Gastroesophageal sphincter (tissue), 4 donors: ENCODE results near the gene CCDC59. TPM values are rescaled to one million over a fixed set of nuclear protein-coding genes. Genes with fewer than 3 reads are reported as not detected.

Experiments
- ATAC-seq: fragments of 150-250 bp; one replicate; pipeline ENCODE4 v1.9.1; 2016; ENCODE audit warnings: mild to moderate bottlenecking, moderate library complexity
- H3K27ac ChIP-seq, 4 donors: fragments of 200-600 bp; sonication (generic) in 3 of 4; 1 replicate in 3 of 4; 2 replicates in 1 of 4; pipeline ENCODE4 v1.5.1; 2016 to 2019
- H3K27me3 ChIP-seq: fragments of 200-600 bp; sonication (generic); one replicate; pipeline ENCODE4 v1.5.1; 2019
- H3K36me3 ChIP-seq, 2 donors: fragments of 200-600 bp; sonication (generic); one replicate each; pipeline ENCODE4 v1.5.1; 2019; ENCODE audit warnings: control low read depth in 1 of 2
- H3K4me1 ChIP-seq, 3 donors: fragments of 200-600 bp; sonication (generic); 1 replicate in 2 of 3; 2 replicates in 1 of 3; pipeline ENCODE4 v1.5.1; 2016 to 2019; ENCODE audit warnings: control low read depth in 2 of 3
- H3K4me3 ChIP-seq, 2 donors: fragments of 200-600 bp; sonication (generic); one replicate each; pipeline ENCODE4 v1.5.1; 2019; ENCODE audit warnings: mild to moderate bottlenecking in 1 of 2, moderate library complexity in 1 of 2
- H3K9me3 ChIP-seq, 3 donors: fragments of 200-600 bp; sonication (generic); one replicate each; pipeline ENCODE4 v1.5.1; 2017 to 2019; ENCODE audit warnings: control low read depth in 2 of 3
- CTCF ChIP-seq, 4 experiments: fragments of 200-600 bp in 2 of 4; fragments of 450-650 bp in 2 of 4; sonication (generic) in 1 of 4; IDR thresholded peaks; one replicate each; pipeline ENCODE4 v1.5.1; 2017 to 2019; ENCODE audit warnings: antibody characterized with exemption in 4 of 4, mild to moderate bottlenecking in 2 of 4, moderate library complexity in 2 of 4
- EP300 ChIP-seq: sonication (generic); formaldehyde crosslinking; IDR thresholded peaks from one replicate; pipeline ENCODE4 v1.6.1; 2017; ENCODE audit warnings: antibody characterized with exemption, mild to moderate bottlenecking
- POLR2A ChIP-seq, 2 donors: fragments of 450-650 bp; IDR thresholded peaks; one replicate each; pipeline ENCODE4 v1.6.1; 2017; ENCODE audit warnings: antibody characterized with exemption in 2 of 2, mild to moderate bottlenecking in 2 of 2, moderate library complexity in 1 of 2
- POLR2AphosphoS5 ChIP-seq: sonication (generic); formaldehyde crosslinking; IDR thresholded peaks from one replicate; pipeline ENCODE4 v1.6.1; 2017; ENCODE audit warnings: antibody characterized with exemption
- WGBS, 2 donors: methylation state at CpG; one replicate each; pipeline ENCODE4 v1.1.5; 2018; ENCODE audit warnings: low coverage in 1 of 2; 5-methylcytosine and 5-hydroxymethylcytosine counted together
- total RNA-seq, 4 donors: library from RNA; depleted of rRNA; stranded (reverse); fragments of >200 nt; gene quantifications; one replicate each; pipeline ENCODE4 v1.1.0, GENCODE V29; 2016

CCDC59 gene
- total RNA-seq, 4 donors from 2014 or later: 51.2 to 66.6 (median 56.1) TPM

- Histone ChIP-seq H3K27ac (peak overlapping the region; percentile 87 to 97 (median 92)), H3K4me1 (peaks cover 8 to 65% (median 20%) of the 10 kb centered on the region in 3 donors), H3K27me3 (no peaks in the 10 kb centered on the region), H3K9me3 (no peaks in the 10 kb centered on the region), H3K4me3 (peak overlapping the region; percentile 72 to 96), H3K36me3 (peaks cover 4 to 43% of the 10 kb centered on the region in 2 donors)
- no peak for ATAC-seq
- 42 to 45% methylated on average over 4 of the region's 4 CpGs for WGBS, 2 donors
- TF ChIP-seq CTCF (IDR thresholded peaks at IDR 0.05) (no peak), POLR2AphosphoS5 (no peak), POLR2A (IDR thresholded peaks at IDR 0.05) (no peak), EP300 (no peak)
These were observed 847 bp downstream of the CCDC59 start for GRCh38 chr12:82357340-82357739.

GRCh38 chr12:82351390-82351789 lies 6.8 kb downstream of the CCDC59 start:
- Histone ChIP-seq H3K4me1 (peaks cover 2 to 25% (median 4%) of the 10 kb centered on the region in 3 donors), H3K4me3 (no peak overlapping the region), H3K27ac (no peak overlapping the region), H3K27me3 (no peaks in the 10 kb centered on the region), H3K36me3 (peaks cover 4 to 79% of the 10 kb centered on the region in 2 donors), H3K9me3 (no peaks in the 10 kb centered on the region)
- 81 to 87% methylated on average over 5 to 6 of the region's 6 CpGs for WGBS, 2 donors
- no peak for ATAC-seq
- TF ChIP-seq POLR2A (IDR thresholded peaks at IDR 0.05) (no peak), EP300 (no peak)

GRCh38 chr12:82350161-82350560 lies 8.0 kb downstream of the CCDC59 start:
- ATAC-seq: no peak
- H3K4me1 ChIP-seq: peaks cover 0 to 13% (median 0%) of the 10 kb centered on the region in 3 donors
- TF ChIP-seq POLR2AphosphoS5: no peak
- TF ChIP-seq POLR2A (IDR thresholded peaks at IDR 0.05): no peak
- TF ChIP-seq EP300: no peak
- no peak for TF ChIP-seq CTCF (IDR thresholded peaks at IDR 0.05)
- 82 to 92% methylated on average over 2 to 3 of the region's 3 CpGs for WGBS, 2 donors
- H3K4me3 ChIP-seq: no peak overlapping the region
- H3K27ac ChIP-seq: no peak overlapping the region
- no peaks in the 10 kb centered on the region for H3K27me3 ChIP-seq
- peaks cover 4 to 66% of the 10 kb centered on the region in 2 donors for H3K36me3 ChIP-seq
- no peaks in the 10 kb centered on the region for H3K9me3 ChIP-seq

- Histone ChIP-seq H3K4me1 (no peaks in the 10 kb centered on the region), H3K4me3 (no peak overlapping the region), H3K27ac (no peak overlapping the region), H3K36me3 (no peaks in the 10 kb centered on the region), H3K27me3 (no peaks in the 10 kb centered on the region), H3K9me3 (no peaks in the 10 kb centered on the region)
- 20 to 43% methylated on average over 1 of the region's 1 CpG for WGBS, 2 donors
- TF ChIP-seq EP300: no peak
- no peak for TF ChIP-seq POLR2AphosphoS5
- TF ChIP-seq CTCF (IDR thresholded peaks at IDR 0.05): no peak
- no peak for TF ChIP-seq POLR2A (IDR thresholded peaks at IDR 0.05)
- ATAC-seq: no peak
These were observed 28.7 kb downstream of the CCDC59 start for GRCh38 chr12:82329508-82329907.

- no peaks in the 10 kb centered on the region for H3K27me3 ChIP-seq
- no peak for TF ChIP-seq CTCF (IDR thresholded peaks at IDR 0.05)
- no peak for TF ChIP-seq EP300
- no peak for TF ChIP-seq POLR2AphosphoS5
- no peak for TF ChIP-seq POLR2A (IDR thresholded peaks at IDR 0.05)
- no peaks in the 10 kb centered on the region for H3K9me3 ChIP-seq
- H3K4me1 ChIP-seq: no peaks in the 10 kb centered on the region
- no peaks in the 10 kb centered on the region for H3K36me3 ChIP-seq
- WGBS, 2 donors: 60 to 67% methylated on average over 1 of the region's 1 CpG
- H3K4me3 ChIP-seq: no peak overlapping the region
- no peak overlapping the region for H3K27ac ChIP-seq
- no peak for ATAC-seq
These were observed 30.3 kb downstream of the CCDC59 start for GRCh38 chr12:82327861-82328260.
